HG03108 (cell line): ENCODE measurements around the gene PPID.
"Not testable (repeated sequence)": the region's sequence is repeated elsewhere in the genome, so short reads cannot be mapped to it uniquely, and the experiment has no call there.

Experiments used
- ATAC-seq: cut with Tn5 transposase; IDR thresholded peaks from one replicate; pipeline ENCODE4 v1.9.1; 2021; ENCODE audit warnings: moderate library complexity; ENCODE audit not compliant: unreplicated experiment

PPID gene

DNA sequence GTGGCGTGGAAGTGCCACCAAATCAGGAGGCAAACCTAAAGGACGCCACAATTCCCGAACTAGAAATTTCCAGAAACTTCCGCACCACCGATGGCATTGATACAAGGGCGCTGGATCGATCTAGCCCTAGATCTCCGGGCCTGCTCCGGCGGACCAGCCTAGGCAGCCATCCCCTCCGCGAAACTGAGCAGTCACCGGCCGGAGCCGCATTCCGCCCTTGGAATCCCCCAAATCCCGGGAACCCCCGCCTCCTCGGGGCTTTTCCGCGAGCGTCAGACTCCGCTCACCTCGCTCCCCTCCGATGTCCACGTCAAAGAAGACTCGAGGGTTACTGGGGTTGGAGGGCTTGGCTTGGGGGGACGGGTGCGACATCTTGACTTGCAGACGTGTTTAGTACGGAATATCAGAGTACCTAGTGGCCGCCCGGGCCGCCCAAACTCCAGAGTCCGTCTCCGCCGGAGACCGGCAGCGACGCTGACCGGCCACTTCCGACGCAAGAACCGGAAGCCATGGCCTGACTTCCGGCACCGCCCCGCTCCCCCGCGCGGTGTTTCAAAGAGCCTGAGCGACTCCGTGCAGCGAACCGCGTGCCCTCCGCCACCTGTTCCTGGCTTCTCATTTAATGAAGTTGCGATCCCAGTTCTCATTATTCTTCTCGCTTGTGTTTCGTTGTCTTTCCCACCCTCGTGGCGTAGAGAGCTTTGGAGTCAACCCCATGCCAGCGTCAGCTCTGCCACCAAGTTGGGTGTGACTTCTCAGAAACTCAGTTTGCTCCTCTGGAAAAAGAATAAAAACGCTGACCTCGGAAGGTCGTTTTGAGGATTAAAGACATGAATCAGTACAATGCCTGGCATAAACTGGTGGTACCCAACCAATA lies at the start of gene PPID:
TSS of gene PPID (minus strand) at position 480 of the 877 bp plus-strand sequence. CDS start at position 372, 108 bp downstream.
- peak; percentile 96 for ATAC-seq

DNA sequence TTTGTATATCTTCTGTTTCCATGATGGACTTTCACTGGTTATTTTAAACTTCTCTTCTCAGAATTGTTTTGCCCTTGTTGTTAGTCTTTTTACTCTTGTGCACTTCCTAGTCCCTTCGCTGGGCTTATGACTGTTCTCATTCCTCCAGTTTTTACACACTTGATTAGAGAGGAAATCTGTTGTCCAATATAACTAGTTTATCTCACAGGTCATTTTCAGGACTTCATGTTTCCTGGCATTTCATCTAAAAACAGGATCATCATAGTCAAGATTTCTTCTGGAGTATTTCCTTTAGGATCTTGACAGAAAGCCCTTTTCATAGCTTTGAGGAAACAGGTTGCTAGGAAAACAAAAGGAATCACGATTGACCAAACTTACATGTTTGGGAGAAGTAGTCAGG lies 48.6 kb upstream of the PPID start:
- ATAC-seq: no peak

DNA sequence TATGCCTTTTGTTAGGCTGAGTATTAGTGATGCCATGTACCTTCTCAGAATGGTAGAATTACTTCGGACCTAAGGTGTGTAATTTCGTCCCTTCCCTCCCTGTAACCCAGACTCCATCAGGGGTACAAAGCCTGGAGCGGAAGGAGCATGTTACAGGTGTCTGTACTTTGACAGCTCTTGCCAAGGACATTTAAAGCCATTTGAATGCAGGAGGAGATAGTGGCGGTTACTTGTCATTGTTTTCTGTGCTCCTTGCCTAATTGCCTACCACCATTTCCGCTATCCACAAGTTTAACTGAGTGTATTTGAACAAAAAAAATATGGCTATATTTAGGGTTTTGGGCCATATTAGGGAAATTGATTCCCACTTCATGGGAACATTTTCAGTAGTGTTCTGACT lies 47.5 kb upstream of the PPID start:
- no peak for ATAC-seq

DNA sequence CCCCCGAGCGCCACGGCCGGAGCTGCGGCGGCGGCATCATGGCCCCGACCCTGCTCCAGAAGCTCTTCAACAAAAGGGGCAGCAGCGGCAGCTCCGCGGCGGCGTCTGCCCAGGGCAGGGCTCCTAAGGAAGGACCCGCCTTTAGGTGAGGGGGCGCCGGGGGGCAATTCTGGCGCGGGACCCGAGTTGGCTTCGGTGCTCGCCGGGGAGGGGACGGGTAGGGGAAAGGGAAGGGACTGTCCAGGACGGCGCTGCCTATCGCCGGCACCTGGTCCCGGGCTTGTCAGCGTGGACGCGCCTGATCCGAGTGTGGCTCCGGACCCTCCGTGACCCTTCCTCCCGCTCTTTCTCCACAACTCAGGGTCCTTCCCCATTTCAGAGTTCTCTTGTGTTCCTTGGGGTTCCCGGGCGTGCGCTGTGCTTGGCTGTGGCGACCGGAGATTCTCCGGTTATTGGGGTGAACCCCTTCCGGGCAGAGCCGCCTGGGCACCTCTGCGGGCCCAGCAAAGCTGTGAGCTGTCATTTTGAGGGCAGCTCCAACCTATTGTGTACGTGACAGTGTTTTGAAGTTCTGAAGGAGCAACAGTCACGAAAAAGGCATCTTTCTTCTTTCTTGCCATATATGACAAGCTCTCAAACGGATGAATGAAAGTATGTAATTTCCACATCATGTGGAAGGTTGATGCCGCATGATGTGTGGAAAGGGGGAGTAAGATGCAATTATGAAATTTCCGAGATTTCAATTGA lies 46.2 kb upstream of the PPID start:
- ATAC-seq: peak; percentile 29

DNA sequence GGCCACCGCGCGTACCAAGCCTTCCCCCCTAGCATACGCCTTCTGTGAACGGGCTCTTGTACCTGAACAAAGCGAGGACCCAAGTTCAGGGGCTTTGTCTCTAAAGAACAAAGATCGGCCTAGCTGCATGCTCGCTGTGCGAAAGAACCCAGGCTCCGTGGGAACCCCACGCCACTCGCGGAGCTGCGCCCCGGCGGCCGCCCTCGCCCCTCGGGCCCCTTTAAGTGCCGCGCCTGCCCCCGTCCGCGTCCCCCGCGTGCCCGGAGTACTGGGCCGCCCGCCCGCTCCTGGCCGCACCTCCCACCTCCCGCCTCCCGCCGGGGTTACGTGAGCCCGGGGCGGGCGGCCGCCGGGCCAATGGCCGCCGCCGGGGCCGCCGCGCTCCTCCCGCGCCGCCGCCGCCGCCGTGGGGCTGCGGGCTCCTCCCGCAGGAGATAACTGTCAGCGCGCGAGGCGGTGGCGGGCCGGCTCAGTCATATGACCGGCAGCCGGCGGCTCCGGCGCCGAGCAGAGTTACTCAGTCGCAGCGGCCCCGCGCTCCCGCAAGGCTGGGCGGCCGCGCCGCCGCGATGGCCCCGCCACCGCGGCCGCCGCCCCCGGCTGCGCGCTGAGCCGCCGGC lies 45.5 kb upstream of the PPID start, which contains the start of gene FNIP2:
TSS of gene FNIP2 (plus strand) at position 472 of the 620 bp plus-strand sequence. CDS start 187 bp downstream, outside the sequence.
- ATAC-seq: peak; percentile 80

DNA sequence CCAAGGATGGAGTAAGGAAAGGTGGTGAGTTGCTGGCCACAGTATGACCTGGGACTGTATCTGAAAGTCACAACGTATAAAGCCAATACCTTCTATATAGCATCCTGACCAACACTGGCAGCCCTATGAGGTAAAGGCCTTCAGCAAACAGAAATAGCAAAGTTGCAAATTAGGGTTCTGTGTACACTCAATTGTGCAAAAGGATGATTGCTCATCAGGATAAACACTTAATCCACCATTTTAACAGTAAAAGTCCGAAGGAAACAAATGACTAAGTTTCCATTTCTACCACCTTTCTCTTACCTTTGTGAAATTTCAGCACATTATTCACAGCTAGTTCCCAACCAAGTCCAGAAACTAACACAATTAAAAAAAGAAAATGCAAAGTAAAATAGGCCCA lies 44.3 kb upstream of the PPID start:
- ATAC-seq: no peak

DNA sequence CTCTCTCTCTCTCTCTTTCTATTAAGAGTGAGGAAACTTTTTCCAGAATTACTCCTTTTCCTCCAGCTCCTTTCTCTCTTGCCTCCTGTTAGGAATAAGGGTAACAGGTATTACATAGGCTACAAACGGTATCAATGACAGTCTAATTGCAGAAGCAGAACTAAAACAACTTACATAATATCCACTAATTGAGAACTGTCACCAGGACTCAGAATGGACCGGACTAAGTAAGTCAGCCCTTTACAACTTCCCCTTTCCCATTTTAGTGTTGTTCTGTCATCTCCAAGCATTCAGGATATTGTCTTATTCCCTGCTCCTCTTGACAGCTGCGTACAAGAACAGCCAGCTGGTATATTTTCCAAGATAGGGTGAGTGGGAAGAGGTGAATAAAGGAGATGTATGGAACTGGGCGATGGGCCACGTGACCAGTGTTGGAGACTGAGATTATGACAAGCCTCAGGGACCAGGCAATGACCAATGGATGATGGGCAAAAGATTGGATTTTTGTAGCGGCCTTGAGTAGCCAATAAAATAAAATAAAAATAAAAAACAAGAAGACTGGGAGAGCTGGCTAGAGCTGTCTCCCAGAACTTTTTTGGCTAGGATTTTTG lies 43.3 kb upstream of the PPID start:
- ATAC-seq: no peak

DNA sequence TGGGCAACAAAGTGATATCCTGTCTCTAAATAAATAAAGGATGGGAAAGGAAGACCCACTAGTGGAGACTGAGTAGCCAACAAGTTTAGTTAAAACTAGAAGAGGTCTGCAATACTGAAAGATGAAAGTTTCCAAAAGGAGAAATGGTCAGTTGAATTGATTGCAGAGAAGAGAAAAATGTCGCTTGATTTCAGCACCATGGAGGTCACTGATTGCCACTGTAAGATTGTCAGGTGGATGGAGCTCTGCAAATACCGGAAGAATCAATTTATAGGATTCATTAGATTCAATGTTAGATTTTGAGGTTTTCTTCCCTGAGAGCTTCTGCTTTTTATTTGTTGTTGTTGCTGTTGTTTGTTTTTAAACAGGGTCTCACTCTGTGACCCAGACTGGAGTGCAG lies 40.3 kb upstream of the PPID start:
- ATAC-seq: no peak

DNA sequence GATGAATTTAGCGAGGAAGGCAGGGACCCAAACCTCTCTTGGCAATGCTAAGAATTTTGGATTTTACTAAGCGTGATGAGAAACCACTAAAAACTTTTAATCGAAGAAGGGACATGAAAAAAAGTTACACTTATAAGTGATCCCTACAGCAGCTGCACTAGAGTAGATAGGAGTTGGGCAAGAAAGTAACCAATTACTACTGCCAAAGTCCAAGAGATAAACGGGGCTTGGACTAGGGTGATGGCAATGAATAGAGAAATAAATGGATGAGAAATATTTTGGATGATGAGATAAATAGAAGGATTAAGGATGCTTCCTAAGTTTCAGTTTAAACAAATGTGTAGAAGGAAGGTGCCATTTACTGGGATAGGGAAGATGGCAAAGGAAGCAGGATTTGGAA lies 39.4 kb upstream of the PPID start:
- no peak for ATAC-seq

DNA sequence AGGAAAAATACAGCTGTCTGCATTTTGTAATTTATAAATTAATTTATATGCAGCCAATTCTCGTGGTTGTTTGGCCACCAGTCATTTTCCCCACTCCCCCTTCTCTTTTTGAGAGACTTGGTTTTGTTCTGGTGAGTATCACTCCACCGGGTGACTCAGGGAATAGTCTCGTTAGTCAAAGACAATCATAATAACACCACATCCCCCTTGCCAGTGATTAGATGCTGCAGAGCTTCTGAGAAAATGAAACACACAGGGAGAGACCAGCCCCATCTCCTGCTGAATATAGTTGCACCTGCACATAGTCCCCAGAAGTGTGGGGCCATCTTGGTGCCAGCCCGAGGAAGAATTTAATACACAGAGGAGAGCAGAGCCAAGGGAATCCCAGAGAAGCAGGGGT lies 37.7 kb upstream of the PPID start:
- no peak for ATAC-seq

DNA sequence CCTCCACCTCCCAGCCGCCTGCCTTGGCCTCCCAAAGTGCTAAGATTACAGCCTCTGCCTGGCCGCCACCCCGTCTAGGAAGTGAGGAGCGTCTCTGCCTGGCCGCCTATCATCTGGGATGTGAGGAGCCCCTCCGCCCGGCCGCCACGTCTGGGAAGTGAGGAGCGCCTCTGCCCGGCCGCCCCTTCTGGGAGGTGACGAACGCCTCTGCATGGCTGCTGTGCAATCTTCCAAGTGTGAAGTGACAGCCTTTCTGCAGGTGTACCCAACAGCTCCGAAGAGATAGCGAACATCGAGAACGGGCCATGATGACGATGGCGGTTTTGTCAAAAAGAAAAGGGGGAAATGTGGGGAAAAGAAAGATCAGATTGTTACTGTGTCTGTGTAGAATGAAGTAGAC lies 36.3 kb upstream of the PPID start:
- not testable (repeated sequence) for ATAC-seq

DNA sequence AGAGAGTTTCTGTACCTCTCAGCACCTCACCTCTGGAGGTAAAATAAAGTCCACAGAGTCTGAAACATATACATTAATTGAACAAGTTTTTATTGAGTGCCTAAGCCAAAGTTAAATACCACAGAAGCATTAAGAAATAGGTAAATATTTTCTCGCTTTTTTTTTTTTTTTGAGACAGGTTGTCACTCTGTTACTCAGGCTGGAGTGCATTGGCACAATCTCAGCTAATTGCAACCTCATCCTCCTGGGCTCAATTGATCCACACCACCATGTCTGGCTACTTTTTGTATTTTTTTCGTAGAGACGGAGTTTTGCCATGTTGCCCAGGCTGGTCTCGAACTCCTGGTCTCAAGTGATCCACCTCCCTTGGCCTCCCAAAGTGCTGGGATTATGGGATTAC lies 35.5 kb upstream of the PPID start:
- ATAC-seq: no peak

DNA sequence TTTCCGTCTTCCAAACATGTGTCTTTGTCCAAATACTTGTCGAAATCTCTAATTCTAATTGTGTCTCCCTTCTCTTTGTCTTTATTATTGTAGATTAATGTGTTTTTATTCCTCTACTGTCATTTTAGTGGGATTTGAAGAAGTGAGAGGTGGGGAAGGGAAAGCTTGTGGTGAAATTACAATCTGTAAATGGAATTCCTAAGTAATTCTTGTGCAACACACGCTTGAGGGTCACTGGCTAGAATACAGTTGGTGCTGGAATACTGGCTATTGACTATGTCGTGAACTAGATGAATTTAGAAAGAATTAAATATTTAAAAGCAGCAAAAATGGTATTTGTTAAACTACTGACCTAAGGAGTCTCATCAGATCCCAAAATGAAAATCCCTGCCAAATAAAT lies 34.9 kb upstream of the PPID start:
- no peak for ATAC-seq

DNA sequence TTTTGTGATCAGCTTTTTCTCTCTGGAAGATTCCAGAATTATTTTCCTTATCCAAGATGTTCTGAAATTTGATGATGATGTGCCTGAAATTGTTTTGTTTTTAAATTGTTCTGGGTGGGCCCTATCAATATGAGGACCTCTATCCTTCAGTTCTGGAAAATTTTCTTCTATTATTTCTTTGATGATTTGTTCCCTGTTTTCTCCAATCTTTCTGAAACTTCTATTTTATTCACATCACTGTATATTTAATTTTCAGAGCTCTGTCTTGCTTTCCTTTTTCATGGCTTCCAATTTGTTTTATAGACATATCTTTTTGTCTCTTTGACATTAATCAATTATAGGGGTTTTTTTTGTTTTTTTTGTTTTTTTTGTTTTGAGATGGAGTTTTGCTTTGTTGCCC lies 33.4 kb upstream of the PPID start:
- ATAC-seq: no peak

DNA sequence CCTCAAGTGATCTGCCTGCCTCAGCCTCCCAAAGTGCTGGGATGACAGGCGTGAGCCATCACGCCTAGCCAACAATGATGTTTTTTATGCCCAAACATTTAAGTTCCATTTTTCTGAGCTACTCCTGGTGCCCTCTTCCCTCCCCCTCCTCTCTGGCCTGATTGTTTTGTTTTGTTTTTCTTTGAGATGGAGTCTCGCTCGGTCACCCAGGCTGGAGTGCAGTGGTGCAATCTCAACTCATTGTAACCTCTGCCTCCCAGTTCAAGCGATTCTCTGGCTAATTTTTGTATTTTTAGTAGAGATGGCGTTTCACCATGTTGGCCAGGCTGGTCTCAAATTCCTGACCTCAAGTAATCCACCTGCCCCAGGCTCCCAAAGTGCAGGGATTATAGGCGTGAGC lies 32.6 kb upstream of the PPID start:
- ATAC-seq: not testable (repeated sequence)

DNA sequence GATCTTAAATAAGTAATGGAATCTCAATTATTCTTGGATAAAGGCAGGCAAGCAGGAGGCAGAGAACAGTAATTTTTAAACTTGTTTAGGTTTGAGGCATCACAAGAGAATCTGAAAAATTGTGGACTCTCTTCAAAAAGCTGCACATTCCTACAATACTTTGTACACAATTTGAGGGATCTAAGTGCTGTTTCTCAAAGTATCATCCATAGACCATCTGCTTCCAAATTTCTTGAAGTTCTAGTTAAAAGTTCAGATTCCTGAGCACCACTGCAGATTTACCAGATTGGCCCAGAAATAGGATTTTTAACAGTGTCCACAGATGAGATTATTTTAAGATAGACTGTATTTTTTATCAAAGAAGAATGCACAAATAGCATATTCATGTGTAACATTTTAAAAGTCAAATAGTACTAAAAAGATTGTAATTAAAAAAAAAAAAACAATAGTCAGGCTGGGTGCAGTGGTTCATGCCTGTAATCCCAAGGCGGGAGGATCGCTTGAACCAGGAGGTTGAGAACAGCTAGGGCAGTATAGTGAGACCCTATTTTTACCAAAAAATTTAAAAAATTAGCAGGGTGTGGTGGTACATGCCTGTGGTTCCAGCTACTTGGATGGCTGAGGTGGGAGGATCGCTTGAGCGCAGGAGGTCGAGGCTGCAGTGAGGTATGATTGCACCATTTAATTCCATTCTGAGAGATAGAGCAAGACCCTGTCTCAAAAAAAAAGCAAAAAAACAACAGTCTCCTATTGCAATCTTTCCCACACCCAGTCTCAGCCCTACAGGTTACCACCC lies 31.4 kb upstream of the PPID start:
- ATAC-seq: no peak

DNA sequence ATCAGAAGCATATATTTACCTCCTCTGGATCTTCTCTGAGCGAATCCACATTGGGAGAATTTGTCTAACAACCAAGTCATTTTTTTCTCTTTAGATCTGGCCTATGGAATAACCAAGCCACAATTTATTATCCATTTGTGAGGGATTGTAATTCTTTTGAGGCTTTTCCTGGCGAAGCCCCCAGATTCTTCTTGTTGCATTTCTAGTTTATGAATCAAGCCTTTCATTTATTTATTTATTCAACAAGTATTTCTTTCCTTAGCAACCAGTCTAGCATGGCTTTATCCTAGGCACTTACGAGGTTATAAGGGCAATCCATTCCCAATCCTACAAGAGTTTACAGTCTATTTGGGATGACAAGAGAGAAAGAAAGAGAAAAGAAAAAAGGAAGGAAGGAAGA lies 27.2 kb upstream of the PPID start:
- no peak for ATAC-seq

DNA sequence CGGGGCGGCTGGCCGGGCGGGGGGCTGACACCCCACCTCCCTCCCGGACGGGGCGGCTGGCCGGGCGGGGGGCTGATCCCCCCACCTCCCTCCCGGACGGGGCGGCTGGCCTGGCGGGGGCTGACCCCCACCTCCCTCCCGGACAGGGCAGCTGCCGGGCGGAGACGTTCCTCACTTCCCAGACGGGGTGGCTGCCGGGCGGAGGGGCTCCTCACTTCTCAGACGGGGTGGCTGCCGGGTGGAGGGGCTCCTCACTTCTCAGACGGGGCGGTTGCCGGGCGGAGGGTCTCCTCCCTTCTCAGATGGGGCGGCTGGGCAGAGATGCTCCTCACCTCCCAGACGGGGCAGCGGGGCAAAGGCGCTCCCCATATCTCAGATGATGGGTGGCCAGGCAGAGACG lies 23.3 kb upstream of the PPID start:
- ATAC-seq: not testable (repeated sequence)

DNA sequence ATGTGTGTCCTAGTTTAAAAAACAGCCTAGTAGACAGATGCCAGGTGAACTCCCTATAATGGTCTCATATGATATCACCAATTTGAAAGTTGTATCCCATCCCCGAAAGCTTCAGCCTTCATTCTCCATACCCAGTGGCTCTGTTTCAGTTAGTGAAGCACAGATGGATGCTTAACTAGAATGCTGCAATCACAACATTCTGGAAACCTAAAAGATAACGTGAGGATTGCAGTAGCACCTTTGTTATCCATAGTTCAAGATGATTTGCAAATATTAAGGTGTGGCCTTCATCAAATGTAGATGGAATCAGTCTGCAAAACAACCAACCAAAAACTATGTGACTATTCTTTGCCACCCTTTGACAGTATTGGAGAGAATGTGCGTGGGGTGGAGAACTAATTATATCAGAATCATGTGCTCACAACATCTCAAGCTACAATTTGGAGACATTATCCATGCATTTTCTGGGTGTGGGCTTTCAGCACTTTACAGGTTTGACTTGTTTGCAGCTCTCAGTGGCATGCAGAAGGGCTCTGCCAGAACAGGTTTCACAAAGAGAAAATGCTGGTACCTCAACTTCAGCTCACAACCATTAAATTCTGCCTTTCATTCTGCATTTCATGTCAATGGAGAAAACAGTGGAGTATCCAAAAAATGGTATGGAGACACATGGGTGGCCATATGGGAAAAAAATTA lies 18.3 kb upstream of the PPID start:
- no peak for ATAC-seq

DNA sequence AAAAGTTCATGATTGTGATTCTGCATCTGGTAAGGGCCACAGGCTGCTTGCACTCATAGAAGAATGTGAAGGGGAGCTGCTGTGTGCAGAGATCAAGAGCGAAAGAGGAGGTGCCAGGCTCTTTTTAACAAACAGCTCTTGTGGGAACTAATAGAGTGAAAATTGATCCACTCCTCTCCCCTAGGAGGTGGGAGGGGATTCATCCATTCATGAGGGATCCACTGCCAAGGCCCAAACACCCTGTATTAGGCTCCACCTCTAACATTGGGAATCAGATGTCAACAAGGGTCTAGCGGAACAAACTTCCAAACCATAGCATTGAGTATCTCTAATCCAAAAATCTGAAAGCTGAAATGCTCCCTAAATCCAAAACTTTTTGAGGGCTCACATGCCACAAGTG lies 16.4 kb upstream of the PPID start:
- ATAC-seq: no peak
